Measurements from ENCODE around the gene CELSR1.

Gene CELSR1

DNA sequence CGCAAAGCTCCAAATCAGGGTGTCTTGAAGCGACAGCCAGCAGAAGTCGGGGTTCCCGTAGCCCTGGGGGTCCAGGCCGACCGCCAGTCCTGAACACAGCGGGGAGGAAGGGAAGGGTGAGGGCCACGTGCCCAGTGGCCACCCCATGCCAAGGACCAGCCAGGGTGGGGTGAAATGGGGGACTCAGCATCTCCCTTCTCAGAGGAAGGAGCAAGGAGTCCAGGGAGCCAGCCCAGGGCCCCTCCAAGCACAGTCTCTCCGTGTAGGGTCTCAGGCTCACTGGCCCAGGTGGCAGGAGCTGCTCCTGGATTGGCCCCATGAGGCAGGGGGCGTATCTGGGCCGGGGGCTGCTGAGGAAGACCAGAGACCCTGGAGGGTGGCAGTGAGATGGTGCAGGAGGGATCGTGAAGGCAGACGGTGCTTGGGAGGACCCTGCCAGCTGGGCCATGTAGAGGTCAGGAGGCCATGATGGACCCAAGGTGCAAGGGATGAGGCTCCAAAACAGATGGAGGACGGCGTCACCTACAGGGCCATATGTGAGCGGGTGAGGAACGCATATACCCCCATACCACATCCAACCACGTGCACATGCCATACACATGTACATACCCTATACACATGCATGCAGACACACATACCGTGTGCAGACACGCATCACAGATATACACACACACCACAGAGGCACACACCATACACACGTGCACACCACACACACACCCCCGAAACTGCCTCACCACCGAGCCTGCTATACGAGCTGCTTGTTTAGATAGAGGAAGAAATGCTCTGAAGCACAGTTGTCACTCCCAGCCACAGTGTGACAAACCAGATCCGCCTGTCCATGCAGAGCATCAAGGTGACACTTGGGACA lies 167.5 kb downstream of the CELSR1 start:
- Mint-ChIP-seq H3K36me3 (ENCODE audit: low read depth) (no peaks in the 10 kb centered on the region), H3K27ac (no peak overlapping the region), H3K27me3 (peaks cover 6% of the 10 kb centered on the region), H3K4me1 (peaks cover 34% of the 10 kb centered on the region), H3K4me3 (no peak overlapping the region), H3K9me3 (no peaks in the 10 kb centered on the region)
- DNase-seq (no peak), ATAC-seq (no peak)

DNA sequence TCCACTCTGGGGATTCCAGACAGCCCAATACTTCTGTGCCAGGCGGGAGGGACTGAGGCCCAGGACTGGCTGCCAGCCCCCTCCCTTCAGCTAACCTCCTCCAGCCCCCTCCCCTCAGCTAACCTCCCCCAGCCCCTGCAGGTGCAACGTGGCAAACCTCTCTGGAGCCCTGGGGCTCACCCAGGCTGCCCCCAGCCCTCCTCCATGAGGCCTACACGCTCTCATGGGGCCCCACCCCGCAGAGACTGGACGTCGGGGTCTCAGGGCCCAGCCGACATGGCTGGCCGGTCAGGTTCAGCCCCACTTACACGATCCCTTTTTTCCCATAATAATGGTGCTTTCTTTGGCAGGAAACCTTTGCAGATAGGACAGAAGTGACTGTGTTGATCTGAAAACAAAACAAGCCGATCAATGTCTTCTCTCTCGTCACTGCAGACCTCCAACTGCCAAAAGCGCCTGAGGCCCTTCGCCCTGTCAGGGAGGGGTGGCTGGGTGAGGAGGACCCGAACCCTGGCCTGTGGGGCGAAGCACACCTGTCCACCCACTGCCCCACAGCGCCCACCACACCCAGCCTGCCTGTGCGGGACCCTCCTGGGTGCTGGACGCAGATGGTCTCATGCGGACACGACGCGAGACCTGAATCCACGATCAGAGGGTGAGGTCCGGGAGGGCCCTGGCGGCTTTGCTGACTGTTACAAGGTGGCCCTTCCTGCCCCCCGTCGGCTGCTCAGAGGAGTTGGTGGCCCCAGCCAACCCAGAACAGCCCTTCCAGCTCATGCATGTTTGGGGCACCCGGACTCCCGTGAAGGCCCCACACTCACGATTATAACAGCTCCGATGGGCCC lies 168.3 kb downstream of the CELSR1 start:
- Mint-ChIP-seq H3K4me1 (peaks cover 30% of the 10 kb centered on the region), H3K36me3 (ENCODE audit: low read depth) (no peaks in the 10 kb centered on the region), H3K27ac (no peak overlapping the region), H3K27me3 (peaks cover 4% of the 10 kb centered on the region), H3K9me3 (no peaks in the 10 kb centered on the region), H3K4me3 (no peak overlapping the region)
- ATAC-seq = no peak
- no peak for DNase-seq

DNA sequence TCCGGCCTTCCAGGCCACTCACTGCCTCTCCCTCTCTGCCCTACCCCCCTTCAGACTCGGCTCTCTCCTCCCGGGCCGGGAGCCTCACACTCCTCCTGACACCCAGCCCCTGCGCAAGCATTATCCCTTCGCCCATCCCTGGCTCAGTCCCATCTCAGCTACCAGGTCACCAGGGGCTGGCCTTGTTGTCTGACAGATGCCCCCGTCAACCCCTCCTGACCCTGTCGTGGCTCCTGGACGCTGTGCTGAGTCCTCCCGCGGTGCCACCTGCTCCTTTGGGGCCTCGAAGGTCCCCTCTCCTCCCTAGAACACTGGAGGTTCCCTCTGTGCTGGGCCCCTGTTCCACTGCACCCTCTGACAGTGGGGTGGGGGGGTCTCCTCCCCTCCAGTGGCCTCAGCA lies 169.0 kb downstream of the CELSR1 start:
- no peaks in the 10 kb centered on the region for H3K36me3 Mint-ChIP-seq (ENCODE audit: low read depth)
- no peaks in the 10 kb centered on the region for H3K9me3 Mint-ChIP-seq
- DNase-seq (no peak), ATAC-seq (no peak)
- H3K4me1 Mint-ChIP-seq = peaks cover 25% of the 10 kb centered on the region
- no peak overlapping the region for H3K27ac Mint-ChIP-seq
- peaks cover 4% of the 10 kb centered on the region for H3K27me3 Mint-ChIP-seq
- H3K4me3 Mint-ChIP-seq = no peak overlapping the region

DNA sequence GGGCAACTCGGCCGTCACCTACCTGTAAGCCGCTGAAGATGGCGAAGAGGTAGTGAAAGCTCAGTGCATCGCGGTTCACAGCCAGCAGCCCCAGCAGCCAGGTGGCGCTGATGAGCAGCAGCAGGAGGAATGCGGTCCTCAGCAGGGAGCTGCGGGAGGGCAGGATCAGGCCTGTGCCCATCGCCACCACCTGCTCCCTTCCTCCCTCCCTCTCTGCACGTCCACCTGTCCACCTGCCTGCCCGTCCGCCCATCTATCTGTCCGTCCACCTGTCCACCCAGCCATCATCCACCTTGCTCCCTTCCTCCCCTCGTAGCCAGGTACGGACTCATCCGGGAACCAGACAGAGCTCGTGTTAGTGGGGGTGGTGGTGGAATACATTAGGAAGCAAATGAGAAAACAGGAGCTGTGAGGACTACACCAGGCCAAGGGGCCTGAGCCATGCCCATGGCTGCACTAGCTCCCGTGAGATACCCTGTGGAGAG lies 169.7 kb downstream of the CELSR1 start:
- ATAC-seq (peak; percentile 57), DNase-seq (peak; percentile 83)
- no peak overlapping the region for H3K4me3 Mint-ChIP-seq
- no peaks in the 10 kb centered on the region for H3K9me3 Mint-ChIP-seq
- peaks cover 21% of the 10 kb centered on the region for H3K4me1 Mint-ChIP-seq
- H3K27ac Mint-ChIP-seq = no peak overlapping the region
- no peaks in the 10 kb centered on the region for H3K36me3 Mint-ChIP-seq (ENCODE audit: low read depth)
- H3K27me3 Mint-ChIP-seq = peaks cover under 1% of the 10 kb centered on the region

DNA sequence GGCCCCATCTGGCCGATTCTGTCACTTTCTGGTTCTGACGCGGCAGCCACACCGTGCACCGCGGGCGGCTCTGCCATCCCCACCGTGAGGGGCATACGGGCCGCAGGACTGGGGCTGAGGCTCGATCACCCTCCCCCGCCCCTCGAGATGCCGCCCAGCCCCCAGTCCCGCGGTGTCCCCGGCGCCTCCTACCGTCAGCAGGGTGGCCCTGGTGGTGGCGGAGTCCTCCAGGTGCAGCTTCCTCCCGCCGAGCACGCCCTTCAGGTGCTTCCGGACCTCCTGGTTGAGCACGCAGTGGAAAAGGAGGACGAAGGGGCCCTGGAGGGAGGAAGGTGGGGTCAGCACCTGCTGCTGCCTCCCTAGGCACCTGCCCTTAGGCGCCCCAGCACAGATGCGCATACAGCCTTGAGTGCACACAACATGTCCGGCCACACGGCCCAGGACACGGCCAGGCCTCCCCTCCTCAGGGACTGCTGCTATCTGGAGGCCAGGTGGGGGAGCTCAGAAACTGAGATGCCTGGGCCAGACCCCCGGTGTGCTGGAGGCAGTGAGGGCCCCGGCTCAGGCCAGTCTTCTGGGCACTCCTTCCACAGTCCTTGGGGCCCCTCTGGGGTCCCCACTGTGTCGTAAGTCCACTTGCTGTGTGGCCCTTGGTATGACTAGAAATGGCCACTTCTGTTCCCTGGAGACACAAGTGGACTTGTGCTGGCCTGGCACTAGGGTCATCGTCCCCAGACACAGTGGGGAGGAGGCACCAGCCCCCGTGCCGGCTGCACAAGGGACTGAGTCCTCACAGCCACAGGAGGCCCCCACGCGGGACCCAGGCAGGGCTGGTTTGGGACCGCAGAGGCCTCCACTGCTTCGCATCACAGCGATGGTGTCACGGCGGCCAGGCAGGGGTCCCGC lies 170.4 kb downstream of the CELSR1 start:
- no peak for ATAC-seq
- peak overlapping the region; percentile 21 for H3K4me3 Mint-ChIP-seq
- H3K27me3 Mint-ChIP-seq = no peaks in the 10 kb centered on the region
- H3K4me1 Mint-ChIP-seq = peaks cover 18% of the 10 kb centered on the region
- no peak overlapping the region for H3K27ac Mint-ChIP-seq
- H3K9me3 Mint-ChIP-seq = no peaks in the 10 kb centered on the region
- no peaks in the 10 kb centered on the region for H3K36me3 Mint-ChIP-seq (ENCODE audit: low read depth)
- DNase-seq = no peak

DNA sequence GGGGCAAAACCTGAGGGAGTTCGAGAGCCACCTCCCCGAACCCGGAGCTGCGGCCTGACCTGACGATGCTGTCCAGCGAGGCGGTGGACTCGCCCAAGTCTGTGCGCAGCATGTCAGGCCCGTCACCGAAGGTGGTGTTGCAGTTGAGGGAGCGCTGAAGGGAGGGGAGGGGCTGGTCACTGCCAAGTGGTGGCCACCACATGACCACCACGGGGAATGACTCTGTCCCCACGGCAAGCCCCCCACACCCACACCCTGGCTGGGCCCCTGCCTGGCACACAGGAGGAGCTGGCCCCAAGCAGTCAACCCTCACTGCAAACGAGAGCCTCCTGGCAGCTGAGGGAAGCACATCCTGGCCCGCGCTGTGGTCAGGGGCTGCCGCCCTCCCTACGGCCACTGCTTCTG lies 171.1 kb downstream of the CELSR1 start:
- no peak overlapping the region for H3K27ac Mint-ChIP-seq
- no peak overlapping the region for H3K4me3 Mint-ChIP-seq
- peaks cover 15% of the 10 kb centered on the region for H3K4me1 Mint-ChIP-seq
- DNase-seq (no peak), ATAC-seq (no peak)
- H3K36me3 Mint-ChIP-seq (ENCODE audit: low read depth) = no peaks in the 10 kb centered on the region
- H3K9me3 Mint-ChIP-seq = no peaks in the 10 kb centered on the region
- H3K27me3 Mint-ChIP-seq = no peaks in the 10 kb centered on the region

DNA sequence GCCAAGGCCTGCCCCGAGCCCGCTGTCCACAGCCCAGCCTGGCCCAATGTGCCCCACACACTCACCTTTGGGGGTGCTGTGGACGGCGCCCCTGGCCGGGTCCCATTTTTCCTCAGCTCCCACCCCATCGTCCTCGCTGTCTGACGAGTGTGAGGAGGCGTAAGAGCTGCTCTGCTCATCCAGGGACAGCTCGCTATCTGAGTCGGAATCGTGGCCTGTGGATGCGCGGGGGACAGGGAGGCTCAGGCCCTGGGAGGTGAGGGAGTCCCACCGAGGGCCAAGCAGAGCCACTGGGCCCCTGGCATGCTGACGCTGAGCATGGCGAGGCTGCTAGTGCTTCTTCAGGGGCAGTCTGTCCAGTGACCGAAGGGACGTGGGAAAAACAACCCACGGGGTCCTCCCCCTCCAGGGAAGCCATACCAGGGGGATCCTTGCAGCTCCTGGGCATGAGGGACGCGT lies 172.2 kb downstream of the CELSR1 start:
- H3K4me3 Mint-ChIP-seq = no peak overlapping the region
- no peaks in the 10 kb centered on the region for H3K9me3 Mint-ChIP-seq

DNA sequence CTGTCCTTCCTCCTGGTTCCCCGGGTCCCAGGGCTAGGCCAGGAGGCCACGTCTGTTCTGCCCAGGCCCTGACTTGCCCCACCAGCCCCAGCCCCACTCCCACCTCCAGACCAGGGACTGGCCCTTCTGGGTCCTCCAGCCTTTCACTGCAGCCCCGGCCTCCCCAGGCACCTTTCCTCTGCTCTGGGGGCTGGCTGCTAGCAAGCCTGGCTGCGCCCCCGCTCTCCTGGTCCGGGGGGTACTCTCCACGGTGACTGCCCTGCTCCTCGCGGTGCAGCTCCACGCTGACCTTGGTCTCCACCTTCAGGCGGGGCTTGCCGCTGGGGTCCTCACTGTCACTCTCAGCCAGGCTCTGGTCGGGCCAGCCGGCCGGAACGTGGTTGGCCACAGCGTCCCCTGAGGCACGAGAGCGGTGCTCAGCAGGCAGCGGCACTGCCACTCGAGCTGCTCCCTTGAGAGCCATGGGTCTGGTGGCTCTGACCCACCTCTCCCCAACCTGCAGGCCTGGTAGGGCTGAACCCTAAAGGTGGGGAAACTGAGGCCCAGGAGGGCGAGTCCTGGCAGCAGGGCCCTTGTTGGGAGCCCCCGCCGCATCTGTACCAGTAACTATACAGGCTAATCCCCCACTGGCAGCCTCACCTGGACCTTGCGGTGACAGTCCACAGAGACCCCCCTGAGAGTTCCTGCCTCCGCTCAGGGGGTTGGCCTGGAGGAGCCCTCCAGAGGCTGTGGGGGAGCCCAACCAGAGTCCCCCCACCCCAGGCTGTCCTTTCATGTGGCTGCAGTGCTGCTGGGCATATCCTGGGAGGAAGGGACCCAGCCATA lies 172.9 kb downstream of the CELSR1 start:
- Mint-ChIP-seq H3K4me3 (no peak overlapping the region), H3K9me3 (no peaks in the 10 kb centered on the region), H3K27me3 (no peaks in the 10 kb centered on the region), H3K27ac (no peak overlapping the region), H3K4me1 (no peaks in the 10 kb centered on the region), H3K36me3 (ENCODE audit: low read depth) (peaks cover 3% of the 10 kb centered on the region)
- ATAC-seq (no peak), DNase-seq (no peak)

More for the DNA sequence above, 172.2 kb downstream of the CELSR1 start:
- no peak overlapping the region for H3K27ac Mint-ChIP-seq
- ATAC-seq = no peak
- peaks cover 3% of the 10 kb centered on the region for H3K36me3 Mint-ChIP-seq (ENCODE audit: low read depth)
- H3K4me1 Mint-ChIP-seq = peaks cover 4% of the 10 kb centered on the region
- no peaks in the 10 kb centered on the region for H3K27me3 Mint-ChIP-seq
- no peak for DNase-seq

DNA sequence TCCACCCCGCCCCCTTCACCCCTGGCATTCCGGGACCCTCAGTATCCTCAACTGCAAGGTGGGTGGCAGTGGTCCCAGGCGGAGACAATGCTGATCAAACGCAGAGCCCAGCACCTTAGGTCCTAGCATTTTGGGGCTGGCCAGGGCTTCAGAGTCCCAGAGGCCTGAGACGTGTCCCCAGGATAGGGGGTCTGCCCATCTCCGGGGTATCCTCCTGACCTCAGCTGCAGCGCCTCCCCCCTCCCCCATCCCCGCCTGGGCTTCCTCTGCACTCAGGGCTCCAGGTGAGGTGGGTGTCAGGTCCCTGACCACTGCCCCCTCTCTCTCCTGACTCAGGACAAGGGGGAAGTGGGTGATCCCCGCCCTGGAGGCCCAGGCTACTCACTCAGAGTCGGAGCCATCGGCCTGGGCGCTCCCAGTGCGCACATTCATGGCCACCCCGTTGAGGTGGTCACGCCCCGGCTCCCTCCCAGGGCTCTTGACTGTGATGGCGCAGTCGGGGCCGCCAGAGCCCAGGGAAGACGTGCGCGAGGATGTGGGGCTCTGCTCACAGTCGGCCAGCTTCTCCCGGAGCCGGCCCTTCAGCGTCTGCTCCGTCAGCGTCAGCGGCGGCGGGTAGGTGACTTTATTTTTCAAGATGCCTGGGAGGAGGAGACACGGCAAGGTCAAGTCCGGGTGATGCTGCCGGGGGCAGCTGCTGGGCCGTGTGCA lies 173.7 kb downstream of the CELSR1 start:
- Mint-ChIP-seq H3K27me3 (no peaks in the 10 kb centered on the region), H3K4me1 (no peaks in the 10 kb centered on the region), H3K4me3 (no peak overlapping the region), H3K9me3 (no peaks in the 10 kb centered on the region), H3K27ac (no peak overlapping the region), H3K36me3 (ENCODE audit: low read depth) (peaks cover 3% of the 10 kb centered on the region)
- ATAC-seq (no peak), DNase-seq (no peak)

DNA sequence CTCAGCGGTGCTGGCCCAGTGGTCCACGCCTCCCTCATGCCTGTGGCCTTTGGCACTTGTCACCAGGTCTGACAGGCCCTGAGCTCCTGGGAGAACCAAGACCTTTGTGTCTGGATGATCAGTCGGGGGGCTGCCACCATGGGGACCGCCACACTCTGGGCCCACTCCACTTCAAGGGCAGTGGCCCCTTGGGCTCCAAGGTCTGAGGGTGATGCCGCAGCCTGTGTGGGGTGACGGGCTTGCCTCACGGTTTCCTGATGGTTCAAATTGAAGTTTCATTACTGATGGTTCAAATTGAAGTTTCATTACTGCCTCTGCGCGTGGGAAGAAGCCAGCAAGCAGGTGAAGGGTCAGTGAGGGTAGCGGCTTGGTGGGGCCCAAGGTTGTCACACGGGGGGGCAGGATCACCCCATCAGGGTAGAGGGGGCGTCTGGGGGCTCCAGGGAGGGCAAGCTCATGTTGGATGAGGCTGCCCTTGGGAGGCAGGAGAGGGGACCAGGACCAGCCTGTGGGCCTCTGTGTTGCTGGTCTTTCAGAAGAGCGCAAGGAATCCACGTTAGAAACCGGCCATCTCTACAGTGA lies 174.4 kb downstream of the CELSR1 start:
- no peak overlapping the region for H3K27ac Mint-ChIP-seq
- DNase-seq (no peak), ATAC-seq (no peak)
- H3K36me3 Mint-ChIP-seq (ENCODE audit: low read depth) = peaks cover 3% of the 10 kb centered on the region
- no peaks in the 10 kb centered on the region for H3K9me3 Mint-ChIP-seq
- no peaks in the 10 kb centered on the region for H3K4me1 Mint-ChIP-seq
- no peak overlapping the region for H3K4me3 Mint-ChIP-seq
- H3K27me3 Mint-ChIP-seq = no peaks in the 10 kb centered on the region

DNA sequence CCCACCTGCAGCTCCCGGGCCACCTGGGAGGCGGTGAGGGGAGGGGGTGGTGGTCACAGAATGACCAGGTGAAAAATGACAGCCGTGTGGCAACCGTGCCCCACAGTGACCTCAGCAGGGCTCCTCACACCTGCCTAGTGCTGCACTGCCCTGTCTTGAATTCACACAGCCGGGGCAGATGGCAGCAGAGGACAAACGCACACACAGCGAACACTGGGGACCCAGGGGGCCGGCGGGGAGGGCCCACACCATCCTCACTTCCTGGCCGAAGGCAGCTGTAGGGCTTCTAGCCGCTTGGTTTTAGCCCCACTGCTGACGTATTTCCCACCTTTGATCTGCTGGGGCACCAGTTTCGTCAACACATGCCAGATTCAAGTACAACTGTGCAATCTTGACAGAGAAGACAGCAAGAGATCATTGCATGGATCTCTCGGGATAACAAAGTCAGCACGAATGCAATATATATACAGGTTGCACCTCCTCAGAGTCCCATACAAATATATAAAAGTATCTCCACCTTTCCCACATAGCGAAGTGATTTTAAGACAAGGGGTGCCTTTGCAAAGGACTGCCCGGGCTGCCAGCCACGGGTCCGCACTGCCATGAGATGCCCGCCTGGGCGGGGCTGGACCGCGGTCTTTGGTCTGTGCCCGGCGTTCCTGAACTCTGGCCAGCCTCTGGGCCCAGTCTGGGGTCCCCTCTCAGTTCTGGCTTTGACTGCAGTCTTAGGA lies 175.1 kb downstream of the CELSR1 start:
- DNase-seq = no peak
- H3K27me3 Mint-ChIP-seq = no peaks in the 10 kb centered on the region
- no peak for ATAC-seq
- H3K9me3 Mint-ChIP-seq = no peaks in the 10 kb centered on the region
- no peak overlapping the region for H3K4me3 Mint-ChIP-seq
- H3K27ac Mint-ChIP-seq = no peak overlapping the region
- peaks cover 4% of the 10 kb centered on the region for H3K36me3 Mint-ChIP-seq (ENCODE audit: low read depth)
- no peaks in the 10 kb centered on the region for H3K4me1 Mint-ChIP-seq

DNA sequence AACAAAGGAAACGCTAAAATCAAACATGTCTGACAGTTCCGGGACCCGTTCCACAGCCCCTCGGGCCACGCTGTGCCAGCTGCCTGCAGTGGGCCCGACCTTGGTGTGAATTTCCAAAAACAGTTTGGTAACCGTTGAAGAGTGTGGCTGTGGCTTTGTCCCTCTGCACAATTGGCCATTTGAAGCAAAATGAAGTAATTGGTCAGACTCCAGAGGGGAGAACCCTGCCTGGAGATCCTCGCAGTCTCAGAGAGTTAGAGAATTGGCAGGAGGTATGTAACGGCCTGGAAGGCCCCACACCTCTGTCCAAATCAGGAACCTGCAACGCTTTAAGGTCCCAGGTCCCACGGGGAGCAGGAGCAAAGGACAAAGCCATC lies 175.6 kb downstream of the CELSR1 start:
- no peaks in the 10 kb centered on the region for H3K27me3 Mint-ChIP-seq
- no peak overlapping the region for H3K4me3 Mint-ChIP-seq
- H3K27ac Mint-ChIP-seq = no peak overlapping the region
- H3K9me3 Mint-ChIP-seq = no peaks in the 10 kb centered on the region
- no peaks in the 10 kb centered on the region for H3K4me1 Mint-ChIP-seq
- DNase-seq = no peak
- H3K36me3 Mint-ChIP-seq (ENCODE audit: low read depth) = peaks cover 5% of the 10 kb centered on the region
- ATAC-seq = no peak

All from activated naive CD8-positive, alpha-beta T cell treated with anti-CD3 and anti-CD28 coated beads, Interleukin-2, amount 50 U/mL, for 24 hours (primary cell).